GM18508 (cell line): ENCODE data around the gene TMC1.
A peak's percentile ranks its signal among the peaks of the same experiment; 100 is the strongest.
"Not testable (repeated sequence)": the region's sequence is repeated elsewhere in the genome, so short reads cannot be mapped to it uniquely, and the experiment has no call there.

Experiments
- ATAC-seq: cut with Tn5 transposase; IDR thresholded peaks from one replicate; pipeline ENCODE4 v1.9.1; 2021; ENCODE audit warnings: moderate number of reproducible peaks; ENCODE audit not compliant: insufficient read depth, unreplicated experiment

The TMC1 gene

GRCh38 chr9:72524820-72525540, 3.6 kb downstream of the TMC1 start:
- peak; percentile 46 for ATAC-seq

GRCh38 chr9:72526901-72527800, 5.7 kb downstream of the TMC1 start:
- peak; percentile 66 for ATAC-seq

GRCh38 chr9:72527801-72528195, 6.4 kb downstream of the TMC1 start:
- ATAC-seq: no peak

GRCh38 chr9:72529531-72529930, 8.1 kb downstream of the TMC1 start:
- ATAC-seq: no peak

GRCh38 chr9:72533322-72533721, 11.9 kb downstream of the TMC1 start:
- ATAC-seq: no peak

- ATAC-seq: no peak
Observed at GRCh38 chr9:72534931-72535330, 13.5 kb downstream of the TMC1 start.

GRCh38 chr9:72537011-72537545, 15.7 kb downstream of the TMC1 start:
- no peak for ATAC-seq

GRCh38 chr9:72537671-72538070, 16.3 kb downstream of the TMC1 start:
- no peak for ATAC-seq

- no peak for ATAC-seq
Observed at GRCh38 chr9:72538921-72539702, 17.7 kb downstream of the TMC1 start.

GRCh38 chr9:72539824-72540347, 18.5 kb downstream of the TMC1 start:
- no peak for ATAC-seq

GRCh38 chr9:72540348-72540873, 19.0 kb downstream of the TMC1 start:
- ATAC-seq: no peak

- not testable (repeated sequence) for ATAC-seq
Observed at GRCh38 chr9:72542537-72542833, 21.1 kb downstream of the TMC1 start.

GRCh38 chr9:72542917-72543316, 21.5 kb downstream of the TMC1 start:
- ATAC-seq: no peak

- ATAC-seq: no peak
Observed at GRCh38 chr9:72551306-72551705, 29.9 kb downstream of the TMC1 start.

GRCh38 chr9:72552356-72552755, 30.9 kb downstream of the TMC1 start:
- no peak for ATAC-seq

- no peak for ATAC-seq
Observed at GRCh38 chr9:72554221-72554641, 32.8 kb downstream of the TMC1 start.

GRCh38 chr9:72557549-72557948, 36.1 kb downstream of the TMC1 start:
- ATAC-seq: no peak

GRCh38 chr9:72560086-72560485, 38.7 kb downstream of the TMC1 start:
- no peak for ATAC-seq

GRCh38 chr9:72563806-72564205, 42.4 kb downstream of the TMC1 start:
- ATAC-seq: no peak
